GM12864 (cell line): ENCODE data around the gene TAC3.

ENCODE experiments used
- DNase-seq: peaks from one replicate; pipeline ENCODE4 v3.0.0-alpha.2; 2011; ENCODE audit warnings: low read depth
- H3K4me3 ChIP-seq: 2 replicates; pipeline ENCODE4 v1.5.1; 2011; ENCODE audit warnings: mild to moderate bottlenecking, low read depth, low read length, control low read depth
- TF ChIP-seq, protein P1 (sequence below): IDR thresholded peaks from 2 replicates; pipeline ENCODE4 v1.5.1; 2011; ENCODE audit warnings: low read depth, mild to moderate bottlenecking, moderate library complexity, low read length, control low read depth, inconsistent platforms; ENCODE audit errors: missing control alignments

The TAC3 gene

DNA sequence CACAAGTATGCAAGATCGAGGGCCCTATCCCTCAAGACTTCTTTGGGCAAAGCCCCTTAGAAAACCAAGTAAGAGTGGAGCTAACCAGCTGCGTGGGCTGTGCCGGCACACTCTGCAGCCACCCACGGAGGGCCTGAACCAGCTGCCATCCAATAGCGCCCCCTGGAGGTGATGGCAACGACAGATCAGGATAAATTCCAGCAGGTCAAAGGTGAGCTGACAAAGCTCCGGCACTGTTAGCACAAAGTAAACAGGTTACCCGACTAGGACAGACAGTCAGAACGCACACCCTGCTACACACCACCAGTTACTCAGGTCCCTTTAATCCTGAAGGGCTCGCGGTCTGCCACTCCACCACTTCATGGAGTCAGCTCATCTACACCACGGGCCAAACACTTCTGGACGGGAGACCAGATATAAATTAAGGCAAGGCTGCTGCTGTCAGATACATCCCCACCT is 14.9 kb downstream of the TAC3 start:
- no peak for DNase-seq
- H3K4me3 ChIP-seq, result no peak overlapping the region
- TF ChIP-seq, protein P1, sequence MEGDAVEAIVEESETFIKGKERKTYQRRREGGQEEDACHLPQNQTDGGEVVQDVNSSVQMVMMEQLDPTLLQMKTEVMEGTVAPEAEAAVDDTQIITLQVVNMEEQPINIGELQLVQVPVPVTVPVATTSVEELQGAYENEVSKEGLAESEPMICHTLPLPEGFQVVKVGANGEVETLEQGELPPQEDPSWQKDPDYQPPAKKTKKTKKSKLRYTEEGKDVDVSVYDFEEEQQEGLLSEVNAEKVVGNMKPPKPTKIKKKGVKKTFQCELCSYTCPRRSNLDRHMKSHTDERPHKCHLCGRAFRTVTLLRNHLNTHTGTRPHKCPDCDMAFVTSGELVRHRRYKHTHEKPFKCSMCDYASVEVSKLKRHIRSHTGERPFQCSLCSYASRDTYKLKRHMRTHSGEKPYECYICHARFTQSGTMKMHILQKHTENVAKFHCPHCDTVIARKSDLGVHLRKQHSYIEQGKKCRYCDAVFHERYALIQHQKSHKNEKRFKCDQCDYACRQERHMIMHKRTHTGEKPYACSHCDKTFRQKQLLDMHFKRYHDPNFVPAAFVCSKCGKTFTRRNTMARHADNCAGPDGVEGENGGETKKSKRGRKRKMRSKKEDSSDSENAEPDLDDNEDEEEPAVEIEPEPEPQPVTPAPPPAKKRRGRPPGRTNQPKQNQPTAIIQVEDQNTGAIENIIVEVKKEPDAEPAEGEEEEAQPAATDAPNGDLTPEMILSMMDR, result peak; percentile 81

DNA sequence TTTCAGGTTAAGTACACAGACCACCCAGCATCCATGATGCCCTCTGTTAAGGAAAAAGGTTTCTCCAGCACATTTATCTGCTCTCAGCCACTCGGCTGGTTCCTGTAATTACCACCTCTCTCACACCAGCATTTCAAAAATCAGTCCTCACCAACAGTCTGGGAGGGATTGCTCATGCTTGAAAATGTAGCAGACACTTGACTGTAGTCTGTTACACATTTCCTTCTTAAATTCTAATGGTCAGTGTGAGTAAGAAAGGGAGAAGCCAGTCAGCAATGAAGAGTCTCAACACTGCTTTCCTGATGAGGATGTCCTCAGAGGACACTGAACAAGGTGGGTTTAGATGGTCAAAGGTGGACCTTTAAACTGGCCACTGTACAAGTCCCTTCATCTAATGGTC is 15.9 kb downstream of the TAC3 start:
- no peak overlapping the region for H3K4me3 ChIP-seq
- TF ChIP-seq, protein P1, result no peak
- DNase-seq, result no peak

DNA sequence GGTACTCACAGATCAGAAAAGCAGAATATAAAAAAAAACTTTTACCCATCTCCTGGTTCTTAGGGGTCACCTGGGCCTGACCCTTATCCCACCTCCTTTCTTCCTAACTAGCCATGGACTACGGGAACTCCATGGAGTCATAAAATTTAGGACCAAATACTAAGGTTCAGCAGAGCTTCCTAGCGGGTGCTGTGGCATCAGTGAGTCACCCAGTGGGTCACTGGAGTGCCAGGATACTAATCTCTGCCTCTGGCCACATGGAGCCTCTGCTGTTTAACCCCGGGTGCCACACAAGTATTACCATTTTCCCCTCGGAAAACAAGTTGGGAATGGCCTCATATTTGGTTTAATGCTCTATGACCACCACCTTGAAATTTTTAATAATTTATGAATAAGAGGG is 16.9 kb downstream of the TAC3 start:
- H3K4me3 ChIP-seq, result no peak overlapping the region
- TF ChIP-seq, protein P1, result no peak
- no peak for DNase-seq

DNA sequence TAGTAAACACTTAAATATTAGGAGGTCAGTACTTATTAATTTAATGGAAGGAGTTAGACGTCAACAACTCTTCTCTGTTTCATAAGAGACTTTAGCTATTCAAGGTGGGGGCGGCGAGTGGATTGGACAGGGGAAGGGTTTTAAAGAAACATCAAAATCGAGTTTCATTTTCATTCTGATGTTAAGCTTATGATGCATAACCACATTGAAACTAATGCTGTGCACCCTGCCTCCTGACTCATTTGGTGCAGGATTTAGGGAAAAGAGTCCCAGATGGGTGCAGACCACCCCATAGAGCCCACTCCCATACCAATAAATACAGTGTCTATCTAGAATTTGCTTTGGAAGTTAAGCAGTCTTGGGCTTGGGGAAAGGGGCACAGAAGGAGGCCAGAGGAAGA is 17.3 kb downstream of the TAC3 start:
- TF ChIP-seq, protein P1, result no peak
- no peak overlapping the region for H3K4me3 ChIP-seq
- no peak for DNase-seq

DNA sequence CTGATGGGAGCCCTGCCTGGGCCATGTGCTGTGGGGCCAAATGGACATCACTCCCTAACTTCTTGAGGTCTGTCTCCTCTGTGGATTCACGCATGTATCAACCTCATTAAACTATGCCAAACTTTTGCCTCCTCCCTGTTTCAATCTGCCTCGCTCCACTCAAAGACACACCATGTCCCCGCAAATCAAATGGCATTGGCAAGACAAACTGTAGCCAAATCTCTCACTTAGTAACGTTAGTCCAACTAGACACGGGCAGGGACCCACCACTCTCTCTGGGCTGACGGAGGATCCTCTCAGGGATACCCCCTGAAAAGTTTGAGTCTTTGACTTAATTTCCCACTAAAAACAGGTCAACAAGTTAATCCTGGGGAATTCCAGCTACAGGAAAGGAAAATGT is 18.0 kb downstream of the TAC3 start:
- DNase-seq, result no peak
- TF ChIP-seq, protein P1, result no peak
- H3K4me3 ChIP-seq, result no peak overlapping the region

DNA sequence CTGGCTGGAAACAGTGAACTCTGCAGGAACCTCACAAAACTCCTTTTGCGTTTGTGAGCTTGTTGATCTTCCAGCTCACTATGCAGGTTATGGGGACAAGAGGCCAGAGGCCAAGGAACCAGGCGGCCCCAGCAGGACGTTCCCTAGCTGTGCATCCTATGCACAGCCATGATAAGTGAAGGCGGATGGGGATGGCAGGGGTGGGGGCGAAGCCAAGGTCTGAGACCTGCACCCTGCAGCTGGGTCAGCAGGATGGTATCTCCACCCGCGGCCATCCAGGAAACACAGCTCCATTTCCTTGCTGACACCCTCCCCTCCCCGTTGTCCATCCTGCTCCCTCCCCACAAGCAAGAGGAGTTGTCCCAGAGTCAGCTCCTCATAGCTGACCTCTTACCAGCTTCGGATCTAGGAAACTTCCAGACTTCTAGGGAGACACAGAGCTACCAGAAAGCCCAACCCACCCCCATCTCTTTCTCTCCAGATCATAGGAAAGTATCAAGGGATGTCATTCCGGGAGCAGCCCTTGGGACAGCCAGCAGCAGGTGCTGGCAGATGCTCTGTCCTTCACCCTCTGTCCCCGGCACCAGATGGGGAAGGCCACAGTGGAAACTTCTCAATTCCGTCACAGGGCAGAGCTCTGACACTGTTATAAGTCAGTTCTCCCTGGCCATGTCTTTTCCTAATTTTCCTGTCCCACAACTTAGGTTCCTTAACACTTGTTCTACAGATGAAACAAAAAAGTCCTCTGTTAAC is 19.4 kb downstream of the TAC3 start:
- TF ChIP-seq, protein P1, result no peak
- DNase-seq, result no peak
- H3K4me3 ChIP-seq, result no peak overlapping the region

DNA sequence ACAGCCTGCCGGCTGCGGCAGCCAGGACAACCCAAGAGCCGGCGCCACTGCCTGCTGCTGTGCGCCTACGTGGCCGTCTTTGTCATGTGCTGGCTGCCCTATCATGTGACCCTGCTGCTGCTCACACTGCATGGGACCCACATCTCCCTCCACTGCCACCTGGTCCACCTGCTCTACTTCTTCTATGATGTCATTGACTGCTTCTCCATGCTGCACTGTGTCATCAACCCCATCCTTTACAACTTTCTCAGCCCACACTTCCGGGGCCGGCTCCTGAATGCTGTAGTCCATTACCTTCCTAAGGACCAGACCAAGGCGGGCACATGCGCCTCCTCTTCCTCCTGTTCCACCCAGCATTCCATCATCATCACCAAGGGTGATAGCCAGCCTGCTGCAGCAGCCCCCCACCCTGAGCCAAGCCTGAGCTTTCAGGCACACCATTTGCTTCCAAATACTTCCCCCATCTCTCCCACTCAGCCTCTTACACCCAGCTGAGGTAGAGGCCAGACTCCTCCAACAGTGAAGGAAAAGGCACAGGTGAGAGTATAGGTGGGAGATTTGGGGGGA is 20.3 kb downstream of the TAC3 start:
- H3K4me3 ChIP-seq, result no peak overlapping the region
- TF ChIP-seq, protein P1, result no peak
- no peak for DNase-seq
